ENCODE measurements around the gene ADNP2.

GRCh38 chr18:80106482-80107051 lies 2.5 kb upstream of the ADNP2 start:
- TF ChIP-seq CTCF (IDR thresholded peaks at IDR 0.05) = no peak
- no peak for TF ChIP-seq POLR2A (IDR thresholded peaks at IDR 0.05)
- no peak for TF ChIP-seq POLR2AphosphoS5 (IDR thresholded peaks at IDR 0.05)
